LHCN-M2 (cell line): ENCODE results near the gene THADA. TPM values are rescaled to one million over a fixed set of nuclear protein-coding genes. Genes with fewer than 3 reads are reported as not detected.
"Not testable (repeated sequence)": the region's sequence is repeated elsewhere in the genome, so short reads cannot be mapped to it uniquely, and the experiment has no call there.

Source experiments
- DNase-seq: peaks from one replicate; pipeline ENCODE4 v3.0.0-alpha.2; 2012; ENCODE audit warnings: low read depth
- total RNA-seq: library from RNA; depleted of rRNA; stranded (reverse); fragments of >200 nt; gene quantifications from 2 replicates; pipeline ENCODE4 v1.2.3, GENCODE V29; 2014

THADA gene
- total RNA-seq, 1 experiment from 2014 or later, result 20.2 TPM

DNA sequence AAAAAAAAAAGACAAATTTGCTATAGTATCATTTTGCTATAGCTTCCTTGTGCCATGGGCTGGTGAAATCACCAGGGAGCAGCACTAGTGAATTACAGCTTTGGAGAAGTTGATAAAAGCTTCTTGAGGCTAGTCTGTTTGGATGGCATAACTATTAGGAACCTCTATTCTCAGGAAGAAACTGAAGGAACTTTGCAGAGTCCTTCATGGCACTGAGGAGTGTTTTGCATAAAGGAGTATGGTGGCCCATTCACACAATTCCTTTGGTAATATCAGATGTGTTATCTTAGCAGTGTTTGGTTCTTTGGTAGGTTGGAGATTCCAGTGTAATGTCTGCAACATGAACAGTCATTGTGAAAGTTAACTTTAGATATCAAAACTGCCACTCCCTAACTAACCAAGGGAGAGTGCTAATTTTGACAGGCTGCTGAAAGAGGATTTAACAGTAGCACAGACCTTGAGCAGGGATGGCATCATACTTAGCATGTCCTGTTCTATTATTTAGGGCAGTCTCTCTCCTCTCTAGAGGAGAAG lies 292.8 kb downstream of the THADA start:
- no peak for DNase-seq

DNA sequence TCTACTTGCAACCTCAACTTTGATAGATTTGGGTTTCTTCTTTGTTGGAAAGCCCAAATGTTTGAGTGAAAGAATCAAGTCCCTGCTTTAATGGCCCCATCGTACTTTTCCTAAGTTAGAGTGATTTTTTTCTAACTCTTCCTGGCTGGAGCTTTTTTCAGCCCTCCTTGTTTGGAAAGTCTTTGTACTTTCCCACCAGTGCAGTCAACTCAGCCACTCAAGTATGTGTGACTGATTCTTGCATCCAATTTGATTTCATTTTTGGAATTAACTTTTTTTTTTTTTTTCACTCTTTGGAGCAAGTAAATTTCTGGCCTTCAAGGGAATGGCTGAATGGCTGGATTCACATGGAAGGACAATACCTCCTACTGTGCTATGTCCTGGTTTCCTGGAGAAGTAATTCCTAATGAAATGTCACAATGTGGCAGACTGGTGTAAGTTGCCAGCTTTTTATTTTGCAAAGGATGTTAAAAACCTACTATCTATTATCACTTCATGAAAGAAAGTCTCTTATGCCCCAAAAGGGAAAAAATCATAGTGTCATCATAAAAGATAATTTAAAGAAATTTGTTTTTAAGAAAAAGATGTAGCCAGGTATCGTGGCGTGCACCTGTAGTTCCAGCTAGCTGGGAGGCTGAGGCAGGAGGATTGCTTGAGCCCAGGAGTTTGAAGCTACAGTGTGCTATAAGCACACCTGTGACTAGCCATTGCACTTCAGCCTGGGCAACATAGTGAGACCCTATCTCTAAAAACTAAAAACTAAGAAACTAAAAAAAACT lies 293.5 kb downstream of the THADA start:
- DNase-seq, result no peak

DNA sequence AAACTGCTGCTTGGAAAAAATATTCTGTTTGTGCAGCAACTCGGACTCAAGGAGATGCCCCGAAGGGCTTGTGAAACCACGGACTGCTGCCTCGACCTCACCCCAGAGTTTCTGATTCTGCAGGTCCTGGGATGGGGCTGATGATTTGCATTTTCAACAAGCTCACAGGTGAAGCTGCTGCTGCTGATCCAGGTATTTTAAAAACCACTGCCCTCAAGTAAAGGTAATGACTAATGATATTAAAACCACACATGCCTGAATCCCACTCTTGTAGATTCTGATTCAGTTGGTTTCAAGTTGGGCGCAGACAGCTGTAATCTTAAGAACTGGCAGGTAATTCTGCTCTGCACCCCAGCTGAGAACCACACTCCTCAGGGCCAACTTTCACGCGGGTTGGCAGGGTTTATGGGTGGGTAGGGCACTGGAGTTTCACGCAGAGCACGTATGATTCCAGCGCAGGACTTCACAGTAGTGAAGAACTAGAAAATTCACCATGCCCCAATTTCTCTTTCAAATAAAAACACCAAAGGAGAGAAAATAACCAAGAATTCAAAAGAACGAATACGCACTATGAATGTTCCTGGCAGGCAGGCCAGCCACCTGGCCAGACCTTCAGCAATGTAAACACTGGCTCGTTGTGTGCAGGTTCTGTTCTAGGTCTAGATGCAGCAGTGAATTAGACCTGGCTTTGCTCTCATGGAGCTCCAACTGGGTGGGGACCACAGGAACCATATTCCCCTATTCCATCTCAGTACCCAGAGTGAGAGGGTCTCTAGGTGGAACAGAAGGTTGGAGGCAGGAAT lies 294.9 kb downstream of the THADA start:
- DNase-seq, result no peak

GRCh38 chr2:43300222-43300621 lies 295.6 kb downstream of the THADA start:
- no peak for DNase-seq

DNA sequence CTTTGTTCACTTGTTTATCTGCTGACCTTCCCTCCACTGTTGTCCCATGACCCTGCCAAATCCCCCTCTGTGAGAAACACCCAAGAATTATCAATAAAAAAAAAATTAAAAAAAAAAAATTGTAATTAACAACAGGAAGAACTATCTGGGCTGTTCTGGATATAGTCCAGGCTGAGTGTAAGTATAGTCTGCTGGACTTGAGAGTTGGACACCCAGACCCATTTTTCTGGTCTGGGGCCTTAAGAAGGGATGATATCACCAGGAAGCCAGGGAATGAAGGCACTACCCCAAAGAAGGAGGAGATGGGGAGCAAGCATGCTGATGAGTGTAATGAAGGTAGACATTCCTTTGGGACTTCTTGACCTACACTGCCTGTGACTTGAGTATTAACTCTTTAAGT lies 297.3 kb downstream of the THADA start:
- DNase-seq, result no peak

GRCh38 chr2:43297740-43298139 lies 298.1 kb downstream of the THADA start:
- DNase-seq, result not testable (repeated sequence)

GRCh38 chr2:43294973-43295603 lies 300.8 kb downstream of the THADA start:
- no peak for DNase-seq

DNA sequence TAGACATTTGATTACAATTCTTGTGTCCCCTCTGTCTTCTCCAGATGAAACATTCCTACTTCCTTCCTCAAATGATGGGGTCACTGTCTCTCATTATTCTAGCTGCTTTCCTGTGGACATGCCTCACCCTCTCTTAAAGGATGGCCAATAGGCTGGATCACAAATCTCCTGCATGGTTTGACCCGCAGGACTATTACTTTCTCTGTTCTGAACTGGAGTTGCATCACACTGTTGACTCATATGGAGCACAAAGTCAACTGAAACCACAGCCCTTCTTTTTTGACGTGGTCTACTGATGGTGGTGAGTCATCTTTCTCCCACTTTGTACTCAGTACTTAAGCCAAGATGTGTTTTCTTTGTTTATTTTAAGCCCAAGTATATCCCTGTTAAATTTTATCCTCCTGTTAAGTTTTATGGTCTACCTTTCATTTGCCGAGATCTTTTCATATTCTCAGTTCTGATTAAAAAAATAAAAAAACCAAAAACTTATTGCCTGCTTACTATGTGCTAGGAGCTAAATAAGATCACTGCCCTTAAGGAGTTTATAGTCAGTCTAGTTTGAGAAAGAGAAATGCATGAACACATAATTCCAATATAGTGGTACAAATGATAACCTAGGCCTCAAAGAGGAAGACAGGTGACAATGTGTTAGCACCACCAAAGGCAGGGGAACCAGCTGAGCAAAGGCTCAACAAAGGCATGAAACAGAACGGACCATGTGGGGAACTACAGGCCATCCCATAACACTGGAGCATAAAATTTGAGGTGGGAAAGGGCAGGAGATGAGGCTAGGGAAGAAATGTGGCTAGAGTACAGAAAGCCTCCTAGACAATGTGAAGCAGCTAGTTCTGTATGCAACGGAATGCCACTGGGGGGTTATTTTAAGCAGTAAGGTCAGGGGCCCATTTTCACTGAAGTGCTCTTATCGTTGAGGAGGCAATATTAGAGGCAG lies 301.8 kb downstream of the THADA start:
- DNase-seq, result peak; percentile 98

- DNase-seq, result no peak
Measured at GRCh38 chr2:43292851-43293743, 302.7 kb downstream of the THADA start.

DNA sequence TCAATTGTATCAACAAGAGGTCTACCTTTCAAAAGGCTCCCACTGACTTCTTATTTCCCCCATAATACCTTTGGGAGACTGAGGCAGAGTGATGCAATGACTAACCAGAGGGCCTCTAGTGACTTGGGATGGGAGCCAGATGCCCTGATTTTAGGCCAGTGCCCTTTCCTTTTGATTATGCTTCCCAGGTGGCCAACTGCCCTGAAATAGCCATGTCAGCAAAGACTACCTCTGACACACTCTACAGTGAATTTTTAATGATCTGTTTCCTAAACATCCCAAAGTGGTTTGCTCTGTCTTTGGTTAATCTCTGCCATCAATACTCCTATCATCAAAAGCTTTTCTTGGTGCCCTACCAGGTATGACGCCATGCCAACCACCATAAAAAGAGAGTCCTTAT lies 303.5 kb downstream of the THADA start:
- no peak for DNase-seq

- DNase-seq, result no peak
Measured at GRCh38 chr2:43289331-43289730, 306.5 kb downstream of the THADA start.

- DNase-seq, result no peak
Measured at GRCh38 chr2:43288417-43289305, 307.2 kb downstream of the THADA start.

DNA sequence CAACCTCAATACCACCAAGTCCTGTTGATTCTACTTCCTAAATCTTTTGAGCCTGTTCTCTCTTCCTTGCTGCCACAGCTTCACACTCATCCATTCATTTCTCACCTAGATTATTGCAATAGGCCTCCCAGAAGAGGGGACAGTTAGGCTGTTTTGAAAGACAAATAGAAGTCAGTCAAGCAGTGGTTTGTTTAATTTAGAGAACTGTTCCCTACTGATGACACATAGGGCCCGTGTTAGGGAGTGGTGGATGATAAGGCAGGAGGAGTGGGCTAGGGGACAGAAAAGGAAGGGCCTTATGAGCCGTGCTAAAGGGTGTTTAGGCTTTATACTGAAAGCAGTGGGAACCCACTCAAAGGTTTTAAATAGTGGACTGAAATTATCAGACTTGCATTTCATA lies 309.9 kb downstream of the THADA start:
- DNase-seq, result no peak

- no peak for DNase-seq
Measured at GRCh38 chr2:43284967-43285366, 310.9 kb downstream of the THADA start.

GRCh38 chr2:43284347-43284746 lies 311.5 kb downstream of the THADA start:
- DNase-seq, result not testable (repeated sequence)

- no peak for DNase-seq
Measured at GRCh38 chr2:43280994-43281393, 314.8 kb downstream of the THADA start.

- no peak for DNase-seq
Measured at GRCh38 chr2:43279317-43279840, 316.5 kb downstream of the THADA start.

- DNase-seq, result no peak
Measured at GRCh38 chr2:43278564-43279220, 317.1 kb downstream of the THADA start.
